RKO (cell line): Measurements from ENCODE around the gene GABRA5.

Experiments
- DNase-seq: peaks from one replicate; pipeline ENCODE4 v3.0.0-alpha.2; 2016; ENCODE audit warnings: low spot score

GABRA5 gene

DNA sequence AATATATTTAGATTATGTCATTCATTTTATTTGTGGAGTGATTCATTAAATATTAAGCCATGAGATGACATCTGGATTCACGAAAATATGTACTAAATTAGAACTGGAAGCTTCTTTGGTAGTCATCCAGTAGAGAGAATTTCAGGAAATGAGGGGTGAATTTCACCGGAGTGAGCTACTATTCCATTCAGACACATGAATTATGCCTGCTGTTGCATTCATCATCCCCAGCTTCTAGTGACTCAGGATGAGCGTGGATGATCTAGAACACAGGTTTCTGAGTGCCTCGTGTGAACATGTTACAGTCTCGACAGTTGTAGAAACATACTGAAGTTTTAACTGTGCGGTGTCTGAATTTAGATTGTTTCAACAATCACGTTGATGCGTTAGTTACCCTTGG, 61.2 kb downstream of the GABRA5 start:
- no peak for DNase-seq

DNA sequence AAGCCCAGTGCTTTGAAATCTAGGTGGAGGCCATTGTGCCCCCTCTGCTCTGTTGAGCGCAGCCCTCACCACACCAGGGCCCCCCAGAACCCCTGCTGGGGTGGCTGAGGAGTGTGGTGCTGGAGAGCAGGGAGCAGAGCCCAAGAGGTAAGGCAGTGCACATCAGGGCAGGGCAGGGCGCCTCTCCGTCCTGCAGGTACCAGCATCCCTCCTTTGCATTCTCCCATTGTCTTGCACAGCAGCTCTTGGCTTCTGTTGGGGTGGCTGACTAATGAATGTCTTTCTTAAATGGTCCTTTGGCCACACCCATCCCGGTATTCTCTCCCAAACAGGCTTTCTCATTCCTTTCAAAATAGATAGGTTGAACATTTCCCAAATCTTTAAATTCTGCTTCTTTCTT, 62.7 kb downstream of the GABRA5 start:
- no peak for DNase-seq

DNA sequence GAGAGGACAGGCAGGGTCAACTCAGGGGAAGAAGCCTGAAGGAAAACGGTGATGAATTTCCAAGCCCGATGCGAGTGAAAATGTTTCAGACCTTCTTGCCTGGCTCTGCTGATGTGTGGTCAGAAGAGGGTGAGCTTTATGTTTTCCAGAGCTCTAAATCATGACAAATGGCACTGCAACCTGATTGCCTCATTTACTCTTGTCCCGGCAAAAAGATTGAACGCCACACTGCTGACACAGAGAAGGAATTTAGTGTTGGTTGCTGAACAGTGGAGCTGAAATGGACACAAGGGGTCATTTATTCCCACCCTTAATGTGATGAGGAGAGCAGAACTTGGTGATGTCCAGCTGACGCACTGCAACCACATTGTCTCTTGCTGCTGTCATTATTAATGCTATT, 68.0 kb downstream of the GABRA5 start:
- DNase-seq = no peak

DNA sequence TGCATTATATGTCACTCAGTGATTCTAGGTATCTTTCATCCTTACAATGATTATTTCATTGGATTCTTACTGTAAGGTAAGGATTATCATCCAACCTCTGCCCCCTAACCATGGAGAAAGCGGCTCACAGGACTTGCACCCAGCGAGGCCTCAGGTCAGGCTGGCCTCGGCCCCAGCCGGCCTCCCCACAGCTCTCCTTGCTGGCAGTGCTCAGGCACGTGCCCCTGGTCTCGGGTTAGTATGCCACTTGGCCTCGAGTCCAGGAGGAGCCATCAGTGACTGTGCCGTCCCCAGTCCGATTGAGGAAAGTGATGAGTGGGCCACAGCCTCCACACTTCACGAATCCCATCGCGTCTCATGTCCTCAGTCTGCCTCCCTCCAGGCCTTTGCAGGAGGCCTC, 68.5 kb downstream of the GABRA5 start:
- no peak for DNase-seq

DNA sequence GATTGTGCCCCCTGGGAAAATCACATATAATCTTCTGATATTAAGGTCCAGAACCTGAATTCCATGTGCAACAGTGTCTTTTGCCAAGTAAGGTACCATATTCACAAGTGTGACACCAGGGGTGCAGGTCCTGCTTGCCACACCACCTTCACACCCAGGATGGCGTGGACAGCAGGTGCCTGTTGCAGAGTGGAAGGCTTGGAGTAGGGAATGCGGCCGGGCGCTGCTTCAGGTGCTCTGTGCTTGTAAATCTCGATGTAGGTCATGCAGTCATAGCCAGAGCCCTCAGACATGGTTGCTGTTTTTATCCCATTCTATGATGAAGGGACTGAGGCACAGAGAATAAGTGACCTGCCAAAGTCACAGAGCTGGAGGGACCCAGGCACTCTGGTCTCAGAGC, 69.6 kb downstream of the GABRA5 start:
- DNase-seq = no peak

DNA sequence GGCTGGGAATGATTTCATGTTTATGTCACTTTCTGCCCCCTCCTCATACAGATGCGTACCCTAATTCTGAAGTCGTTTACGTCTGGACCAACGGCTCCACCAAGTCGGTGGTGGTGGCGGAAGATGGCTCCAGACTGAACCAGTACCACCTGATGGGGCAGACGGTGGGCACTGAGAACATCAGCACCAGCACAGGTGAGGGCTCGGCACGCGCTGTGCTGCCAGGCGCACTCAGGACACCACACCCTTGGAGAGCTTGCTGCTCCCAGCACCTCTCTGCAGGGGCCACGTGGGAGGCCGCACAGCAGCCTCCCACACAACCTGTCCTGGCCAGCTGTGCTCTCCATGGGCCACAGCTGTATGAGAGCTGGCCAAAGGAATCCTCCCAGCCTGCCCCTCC, 70.3 kb downstream of the GABRA5 start:
- DNase-seq = no peak

DNA sequence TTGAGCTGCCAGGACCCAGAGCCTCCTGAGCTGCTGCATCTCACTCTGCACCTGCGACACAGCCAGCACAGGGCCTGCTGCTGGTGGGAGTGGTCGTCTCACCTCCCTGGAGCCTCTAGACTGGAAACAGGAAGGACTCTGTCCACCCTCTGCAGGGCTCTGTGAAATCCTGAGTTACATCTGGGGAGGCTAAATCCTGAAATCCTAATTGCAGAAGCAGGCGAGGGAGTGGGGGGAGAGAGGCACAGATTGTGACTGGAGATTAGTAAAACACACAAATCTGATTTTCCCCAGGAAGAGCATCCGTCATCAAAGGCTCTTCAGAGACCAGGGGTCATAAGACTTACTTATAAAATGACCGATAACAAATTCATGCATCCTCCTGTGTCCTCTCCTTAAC, 72.5 kb downstream of the GABRA5 start:
- no peak for DNase-seq

DNA sequence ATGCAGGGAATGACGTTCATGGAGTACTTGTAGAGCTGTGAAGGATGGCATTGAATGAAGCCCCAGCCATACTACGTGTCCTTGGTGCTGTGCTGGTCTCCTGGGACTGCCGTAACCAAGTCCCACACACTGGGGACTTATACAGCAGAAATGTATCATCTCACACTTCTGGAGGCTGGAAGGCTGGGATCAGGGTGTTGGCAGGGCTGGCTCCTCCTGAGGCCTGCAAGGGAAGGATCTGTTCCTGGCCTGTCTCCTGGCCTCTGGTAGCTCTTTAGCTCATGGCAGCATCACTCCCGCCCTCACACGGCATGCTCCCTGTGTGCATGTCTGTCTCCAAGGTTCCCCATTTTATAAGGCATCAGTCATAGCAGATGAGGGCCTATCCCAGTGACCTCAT, 74.6 kb downstream of the GABRA5 start:
- no peak for DNase-seq

DNA sequence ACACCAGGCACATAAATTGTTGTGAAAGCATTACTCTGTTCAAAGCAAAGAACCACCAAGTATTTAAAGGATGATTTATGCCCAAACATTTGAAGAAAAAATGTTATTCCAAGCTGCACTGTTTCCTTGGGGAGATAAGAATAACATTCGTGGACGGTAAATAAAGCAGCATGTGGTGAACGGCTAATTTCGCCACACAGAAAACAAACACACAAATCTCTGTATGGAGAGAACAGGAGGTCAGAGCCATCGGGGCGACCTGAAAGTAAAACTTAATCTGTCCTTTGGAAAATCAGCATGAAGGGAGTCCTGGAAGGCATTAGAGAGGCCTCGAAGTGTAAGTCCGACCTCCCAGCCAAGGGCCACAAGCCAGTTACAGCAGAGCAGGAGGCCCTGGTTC, 77.0 kb downstream of the GABRA5 start:
- DNase-seq = no peak

DNA sequence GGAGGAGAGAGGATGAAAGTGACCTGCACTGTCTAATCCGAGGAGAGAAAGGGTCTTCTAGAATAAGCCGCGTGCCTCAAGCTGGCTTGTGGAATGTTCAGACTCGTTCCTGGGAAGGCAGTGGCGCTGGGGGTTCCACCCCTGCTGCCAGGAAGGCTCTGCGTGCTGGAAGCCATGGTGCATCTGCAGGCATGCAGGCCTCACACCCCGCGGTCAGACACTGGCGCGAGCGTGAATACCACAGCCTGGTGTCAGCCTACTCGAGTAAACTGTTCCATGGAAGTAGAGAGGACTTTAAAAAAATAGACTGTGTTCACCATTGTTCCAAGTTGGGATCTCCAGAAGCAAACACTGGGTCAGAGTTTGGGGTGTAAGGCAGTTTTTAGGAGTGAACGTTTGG, 78.2 kb downstream of the GABRA5 start:
- no peak for DNase-seq

DNA sequence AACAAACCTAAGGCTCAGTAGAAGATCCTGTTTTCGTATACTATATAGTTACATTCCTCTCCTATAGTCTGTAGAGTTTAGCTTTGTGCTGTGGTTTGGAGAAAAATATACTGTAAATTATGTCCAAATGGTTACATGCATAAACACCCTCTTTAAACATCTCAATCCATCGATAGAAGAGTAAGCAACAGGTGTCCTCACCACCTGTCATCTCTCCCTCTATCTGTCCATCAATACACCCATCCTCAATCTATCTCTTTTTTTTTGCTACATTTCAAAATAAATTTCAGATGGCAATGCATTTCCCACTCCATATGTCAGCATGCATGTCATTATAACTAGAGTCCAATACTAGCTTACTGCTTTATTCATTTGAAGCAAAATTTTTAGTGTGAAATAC, 83.1 kb downstream of the GABRA5 start:
- DNase-seq = no peak

DNA sequence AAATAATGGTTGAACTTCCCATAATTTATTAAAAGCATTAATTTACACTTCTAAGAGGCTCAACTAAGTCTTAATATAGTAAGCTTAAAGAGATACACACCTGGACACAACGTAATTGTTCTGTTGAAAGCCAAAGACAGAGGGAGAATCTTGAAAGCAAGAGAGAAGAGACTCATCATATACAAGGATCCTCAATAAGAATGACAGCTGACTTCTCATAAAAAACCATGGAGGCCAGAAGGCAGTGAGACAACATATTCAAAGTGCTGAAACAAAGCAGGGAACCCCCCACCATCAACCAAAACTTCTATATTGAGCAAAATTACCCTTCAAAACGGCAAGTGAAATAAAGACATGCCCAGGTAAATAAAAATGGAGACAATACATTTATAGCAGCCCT, 87.5 kb downstream of the GABRA5 start:
- DNase-seq = no peak

DNA sequence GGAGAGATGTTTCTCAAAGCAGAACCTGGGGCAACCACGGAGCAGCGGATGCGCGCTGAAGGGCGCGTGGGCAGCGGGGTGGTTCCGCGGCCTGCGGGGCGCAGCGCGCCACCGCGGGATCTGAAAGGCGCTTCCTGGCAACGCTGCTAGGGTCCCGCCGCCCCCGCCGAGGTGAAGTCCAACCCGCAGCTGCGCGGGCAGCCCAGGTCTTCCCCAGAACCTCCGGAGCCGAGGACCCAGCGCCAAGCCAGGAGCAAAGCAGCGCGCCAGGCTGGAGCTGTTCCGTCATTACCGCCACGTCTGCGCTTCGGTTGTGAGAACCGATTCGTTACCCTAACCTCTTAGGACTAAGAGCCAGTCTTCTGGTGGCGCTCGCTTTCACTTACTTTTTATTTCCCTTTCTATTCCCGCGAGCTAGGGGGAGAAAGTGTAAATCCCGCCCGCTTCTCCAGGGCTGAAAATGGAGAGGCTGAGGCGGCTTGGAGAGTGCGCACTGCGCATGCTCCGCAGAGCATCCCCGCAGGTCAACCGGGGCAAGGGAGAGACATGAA, 100.9 kb downstream of the GABRA5 start:
- no peak for DNase-seq

DNA sequence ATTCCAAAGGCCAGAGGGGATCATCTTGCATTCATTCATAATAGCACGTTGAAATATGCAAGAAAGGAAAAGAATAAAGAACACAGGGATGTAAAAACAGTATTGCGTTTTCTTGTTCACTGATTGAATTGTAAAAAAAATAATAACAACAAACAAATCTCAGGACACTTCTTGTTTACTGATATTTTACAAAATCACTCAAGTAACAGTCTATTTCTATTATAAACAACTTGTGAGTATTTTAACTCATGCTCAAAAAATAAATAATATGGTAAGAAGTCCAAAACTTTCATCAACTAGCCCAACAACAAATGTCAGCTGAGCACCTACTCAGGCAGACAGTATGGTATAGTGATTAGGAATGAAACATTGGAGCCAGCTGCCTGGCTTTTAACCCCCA, 101.9 kb downstream of the GABRA5 start:
- no peak for DNase-seq

DNA sequence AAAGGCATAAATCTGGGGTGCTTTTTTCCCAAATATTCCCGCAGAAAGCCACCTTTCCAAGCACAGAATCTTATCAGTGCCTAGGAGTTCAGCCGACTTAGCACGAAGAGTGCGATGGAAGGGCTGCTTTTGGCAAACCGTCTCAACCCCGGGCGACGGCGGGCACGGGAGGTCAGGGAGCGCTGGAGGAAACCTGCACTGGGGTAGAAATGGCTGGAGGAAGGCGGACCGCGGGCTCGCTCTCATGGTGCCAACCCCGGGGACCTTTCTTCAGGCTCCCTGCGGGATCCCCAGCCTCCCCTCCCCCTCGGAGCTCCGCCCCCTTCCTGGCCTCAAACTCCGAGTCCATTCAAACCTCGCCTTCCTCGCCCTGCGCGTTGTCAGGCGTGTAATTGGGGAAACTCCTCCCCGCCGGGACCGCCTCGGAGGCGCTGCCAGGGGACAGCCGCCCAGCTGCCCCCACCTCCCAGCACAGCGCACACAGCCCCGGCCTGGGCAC, 103.9 kb downstream of the GABRA5 start, which contains the start of gene GABRG3:
Gene GABRG3 (plus strand): TSS at position 470 of the 499 bp plus-strand sequence.
- DNase-seq = no peak

DNA sequence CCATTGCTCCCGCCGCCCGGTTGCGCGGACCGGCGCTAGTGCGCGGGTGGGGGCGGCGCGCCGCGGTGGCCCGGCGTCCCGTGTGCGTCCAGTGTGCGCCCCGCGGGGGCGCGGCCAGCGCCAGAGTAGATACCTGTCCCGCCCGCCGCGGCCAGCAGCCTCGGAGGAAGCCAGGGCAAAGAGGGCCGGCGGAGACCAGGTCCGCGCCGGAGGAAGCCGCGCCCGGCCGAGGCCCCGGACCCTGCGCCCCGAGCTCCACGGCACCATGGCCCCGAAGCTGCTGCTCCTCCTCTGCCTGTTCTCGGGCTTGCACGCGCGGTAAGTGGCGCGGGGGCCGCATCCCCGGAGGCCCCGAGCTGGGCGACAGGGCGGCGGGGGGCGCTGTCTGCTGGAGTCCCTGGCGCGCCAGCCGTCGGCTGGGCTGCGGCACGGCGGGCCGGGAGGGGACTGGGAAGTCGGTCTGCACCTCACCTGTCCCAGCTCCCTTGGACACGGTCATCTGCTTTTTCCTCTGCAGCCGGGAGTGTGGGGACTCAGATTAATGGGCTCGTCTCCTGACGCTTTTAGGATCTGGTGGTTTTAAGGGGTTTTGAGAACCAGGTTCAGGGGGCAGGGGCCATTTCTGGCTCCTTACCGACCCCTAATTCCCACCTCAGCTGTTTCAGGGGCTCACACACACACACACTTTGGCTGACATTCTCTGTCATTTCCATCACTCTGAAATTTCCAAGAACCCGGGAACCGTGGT, 104.6 kb downstream of the GABRA5 start:
- DNase-seq = no peak

DNA sequence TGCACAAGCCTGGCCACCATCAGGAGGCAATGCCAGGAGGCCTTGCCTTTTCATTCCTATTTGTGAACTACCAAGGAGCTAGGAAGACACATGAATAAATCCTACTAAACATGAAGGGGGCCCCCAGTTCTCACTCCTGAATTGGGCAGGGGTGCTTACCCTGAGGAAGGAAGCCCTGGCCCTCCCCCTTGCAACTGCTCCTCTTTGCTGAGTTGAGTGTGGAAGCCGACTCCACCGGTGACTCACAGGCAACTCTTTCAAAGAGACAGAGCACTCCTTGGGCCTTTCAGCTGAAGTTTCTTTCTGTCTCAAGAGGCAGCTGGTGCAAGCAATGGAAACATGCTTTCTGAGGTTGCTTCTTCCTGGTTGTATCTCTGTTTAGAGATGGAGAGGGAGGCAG, 105.8 kb downstream of the GABRA5 start:
- no peak for DNase-seq

DNA sequence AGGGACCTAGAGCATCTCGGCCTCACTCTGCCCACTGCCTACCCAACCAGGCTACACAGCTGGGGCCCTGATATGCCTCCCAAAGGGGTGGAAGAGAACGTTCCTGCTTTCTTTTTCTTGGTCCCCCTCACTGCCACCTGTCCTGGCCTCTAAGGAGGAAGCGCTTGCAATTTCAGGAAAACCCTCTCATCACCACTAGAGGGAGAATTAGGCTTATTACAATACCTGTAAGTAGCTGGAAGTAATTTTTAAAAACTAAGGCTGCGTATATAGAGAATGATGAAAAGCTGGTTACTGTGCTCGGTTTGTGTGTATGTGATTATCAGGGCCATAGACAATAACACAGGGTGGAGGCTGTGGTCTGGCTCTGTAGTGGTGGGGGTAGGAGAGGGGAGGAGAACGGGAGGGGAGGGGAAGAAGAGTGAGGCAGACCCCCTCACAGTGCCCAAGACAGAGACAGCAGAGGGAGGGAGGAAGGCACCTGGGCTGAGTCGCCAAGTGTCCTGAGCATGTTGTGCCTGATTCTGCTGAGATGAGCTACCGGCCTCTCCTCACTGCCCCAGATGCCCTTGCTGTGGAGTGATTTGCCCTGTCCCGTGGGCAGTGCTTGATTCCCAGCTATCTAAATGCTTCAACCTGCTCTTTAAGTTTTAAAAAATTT, 107.4 kb downstream of the GABRA5 start:
- DNase-seq = peak; percentile 49

DNA sequence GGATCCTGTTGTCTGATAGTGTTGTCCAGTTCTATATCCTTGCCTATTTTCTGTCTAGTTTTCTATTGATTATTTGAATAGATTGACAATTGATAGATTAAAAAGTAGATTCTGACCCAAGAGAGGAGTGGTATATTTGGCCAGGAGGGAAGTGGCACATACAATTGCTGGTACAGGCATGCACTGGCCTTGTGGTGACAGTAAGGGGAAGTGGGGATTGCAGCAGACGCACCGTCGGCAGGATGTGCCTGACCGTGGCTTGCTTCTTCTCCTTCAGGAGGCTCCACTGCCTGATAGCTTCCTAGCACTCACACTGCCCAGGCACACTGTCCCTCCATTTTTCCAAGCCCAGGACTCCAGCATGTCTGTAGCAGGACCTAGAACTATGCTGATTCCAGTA, 114.6 kb downstream of the GABRA5 start:
- no peak for DNase-seq

DNA sequence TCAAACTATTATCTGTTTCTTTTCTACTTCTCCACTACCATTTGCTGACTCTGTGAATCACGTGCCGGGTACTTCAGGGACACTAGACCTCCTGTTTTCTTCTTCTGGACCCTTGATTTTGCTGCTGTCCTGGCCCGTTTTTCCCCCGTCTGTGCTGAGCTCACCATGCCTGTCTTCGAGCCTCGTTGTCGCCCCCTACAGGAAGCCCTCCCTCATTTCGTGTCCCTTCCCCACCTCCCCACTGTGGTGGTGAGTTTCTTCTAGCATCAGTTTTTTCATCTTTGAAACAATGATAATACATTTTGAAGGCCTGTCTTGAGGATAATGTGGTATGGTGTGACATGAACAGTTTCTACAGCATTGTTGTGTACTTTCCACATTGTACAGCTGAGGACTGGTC, 117.0 kb downstream of the GABRA5 start:
- DNase-seq = no peak

DNA sequence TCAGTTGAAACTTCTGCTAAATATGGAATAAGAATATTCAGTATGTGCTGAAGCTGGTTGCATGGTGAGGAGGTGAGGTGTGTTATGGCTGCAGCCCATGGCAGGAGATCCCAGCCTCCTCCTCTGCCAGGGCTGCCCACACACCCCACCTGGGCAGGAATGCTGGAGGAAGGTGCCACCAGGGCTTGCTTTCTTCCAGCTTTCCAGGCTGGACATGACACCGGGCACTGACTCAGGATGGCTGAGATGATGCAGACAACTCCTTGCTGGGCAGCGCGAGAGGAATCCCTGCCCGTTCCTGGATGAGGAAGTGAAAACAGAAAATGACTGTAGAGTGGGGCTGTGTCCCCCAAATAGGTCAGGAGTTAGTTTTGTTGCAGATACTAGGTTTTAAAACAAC, 118.2 kb downstream of the GABRA5 start:
- no peak for DNase-seq

DNA sequence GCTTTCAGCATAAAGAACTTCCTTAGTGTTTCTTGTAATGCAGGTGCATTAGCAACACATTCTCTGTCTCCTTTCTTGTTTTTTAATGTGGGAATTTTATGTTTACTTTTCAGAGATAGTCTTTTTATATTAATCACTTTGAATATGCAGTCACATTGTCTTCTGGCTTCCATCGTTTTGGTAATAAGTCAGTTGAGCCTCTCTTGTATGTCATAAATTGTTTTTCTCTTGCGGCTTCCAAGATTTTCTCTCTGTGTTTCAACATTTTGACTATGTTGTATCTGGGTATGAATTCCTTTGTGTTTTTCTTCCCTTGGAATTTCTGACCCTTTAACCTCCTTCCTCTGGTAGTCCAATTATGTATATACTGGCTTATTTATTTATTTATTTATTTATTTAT, 129.4 kb downstream of the GABRA5 start:
- DNase-seq = no peak
